Urothelium cell line (cell line): Measurements from ENCODE around the gene CDIPT.

Experiments
- DNase-seq: peaks from one replicate; pipeline ENCODE4 v3.0.0; 2011; ENCODE audit warnings: low spot score, mixed read lengths
- FAIRE-seq: peaks from 2 replicates; lab custom pipeline; 2011; peaks lifted over from hg19 to GRCh38; lab: Jason Lieb, UNC

Gene CDIPT

GRCh38 chr16:29860218-29860617 is 2.8 kb downstream of the CDIPT start:
- DNase-seq (no peak), FAIRE-seq (no peak)

GRCh38 chr16:29858974-29859373 is 4.1 kb downstream of the CDIPT start:
- FAIRE-seq (no peak), DNase-seq (no peak)

GRCh38 chr16:29858149-29858849 is 4.7 kb downstream of the CDIPT start:
- DNase-seq (no peak), FAIRE-seq (no peak)

DNA sequence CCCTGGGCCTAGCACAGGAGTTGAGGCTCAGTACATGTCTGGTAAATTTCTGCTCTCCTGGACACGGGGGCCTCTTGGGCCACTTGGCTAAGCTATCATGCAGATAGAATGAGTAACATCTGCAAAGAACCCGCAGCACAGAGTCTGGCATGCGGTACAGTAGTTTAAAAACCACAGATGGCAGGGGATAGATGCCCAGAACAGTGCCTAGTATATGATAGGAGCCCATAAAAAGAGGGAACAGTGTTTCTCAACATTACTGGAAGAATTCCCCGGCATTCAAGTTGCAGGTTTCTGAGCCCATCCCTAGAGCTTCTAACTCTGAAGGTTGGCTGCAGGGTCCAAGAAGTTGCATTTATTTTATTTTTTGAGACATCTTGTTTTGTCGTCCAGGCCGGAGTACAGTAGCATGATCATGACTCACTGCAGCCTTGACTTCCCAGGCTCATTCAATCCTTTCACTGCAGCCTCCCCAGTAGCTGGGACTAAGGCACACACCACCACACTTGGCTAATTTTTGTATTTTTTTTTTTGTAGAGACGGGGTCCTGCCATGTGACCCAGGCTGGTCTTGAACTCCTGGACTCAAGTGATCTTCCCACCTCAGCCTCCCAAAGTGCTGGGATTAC is 5.8 kb downstream of the CDIPT start:
- no peak for DNase-seq
- FAIRE-seq: no peak

DNA sequence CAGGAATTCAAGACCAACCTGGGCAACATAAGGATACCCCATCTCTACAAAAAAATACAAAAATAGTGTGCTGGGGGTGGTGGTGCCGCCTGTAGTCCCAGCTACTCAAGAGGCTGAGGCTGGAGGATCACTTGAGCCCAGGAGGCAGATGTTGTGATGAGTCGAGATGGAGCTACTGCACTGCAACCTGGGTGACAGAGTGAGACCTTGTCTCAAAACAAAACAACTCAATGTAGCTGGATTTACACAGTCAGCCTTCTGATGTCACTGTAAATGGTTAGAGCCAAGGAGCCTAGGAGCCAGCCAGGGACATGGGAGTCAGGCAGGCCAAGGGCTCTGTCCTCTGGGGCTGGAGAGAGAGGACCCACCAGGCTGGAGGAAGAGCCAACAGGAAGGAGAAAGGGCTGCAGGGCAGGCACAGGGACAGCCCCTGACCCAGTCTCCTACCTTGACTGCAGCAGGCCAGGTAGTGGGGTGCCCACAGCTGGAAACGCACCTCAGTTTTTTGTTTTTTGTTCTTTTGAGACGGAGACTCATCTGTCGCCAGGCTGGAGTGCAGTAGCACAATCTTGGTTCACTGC is 8.4 kb downstream of the CDIPT start:
- no peak for FAIRE-seq
- DNase-seq: no peak

DNA sequence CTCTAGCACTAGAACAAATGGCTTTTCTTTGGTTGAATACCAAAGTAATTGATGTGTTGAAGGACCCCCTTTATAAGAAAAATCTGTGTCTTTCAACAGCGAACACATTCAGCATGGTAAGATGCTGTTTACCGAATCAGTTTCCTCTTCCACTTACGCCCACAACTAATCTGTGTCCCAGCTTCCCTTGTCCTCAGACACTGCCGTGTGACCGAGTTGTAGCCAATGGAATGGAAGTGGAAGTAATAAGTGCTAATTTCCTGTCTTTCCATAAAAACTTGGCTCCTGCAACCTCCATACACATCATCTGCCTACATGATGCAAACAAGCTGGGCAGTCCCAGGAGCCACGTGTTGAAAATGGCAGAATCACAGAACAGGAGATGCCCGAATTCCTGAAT is 10.4 kb downstream of the CDIPT start:
- DNase-seq (no peak), FAIRE-seq (no peak)

GRCh38 chr16:29850998-29851397 is 12.0 kb downstream of the CDIPT start:
- FAIRE-seq (no peak), DNase-seq (no peak)

GRCh38 chr16:29849505-29849904 is 13.5 kb downstream of the CDIPT start:
- DNase-seq (no peak), FAIRE-seq (no peak)

DNA sequence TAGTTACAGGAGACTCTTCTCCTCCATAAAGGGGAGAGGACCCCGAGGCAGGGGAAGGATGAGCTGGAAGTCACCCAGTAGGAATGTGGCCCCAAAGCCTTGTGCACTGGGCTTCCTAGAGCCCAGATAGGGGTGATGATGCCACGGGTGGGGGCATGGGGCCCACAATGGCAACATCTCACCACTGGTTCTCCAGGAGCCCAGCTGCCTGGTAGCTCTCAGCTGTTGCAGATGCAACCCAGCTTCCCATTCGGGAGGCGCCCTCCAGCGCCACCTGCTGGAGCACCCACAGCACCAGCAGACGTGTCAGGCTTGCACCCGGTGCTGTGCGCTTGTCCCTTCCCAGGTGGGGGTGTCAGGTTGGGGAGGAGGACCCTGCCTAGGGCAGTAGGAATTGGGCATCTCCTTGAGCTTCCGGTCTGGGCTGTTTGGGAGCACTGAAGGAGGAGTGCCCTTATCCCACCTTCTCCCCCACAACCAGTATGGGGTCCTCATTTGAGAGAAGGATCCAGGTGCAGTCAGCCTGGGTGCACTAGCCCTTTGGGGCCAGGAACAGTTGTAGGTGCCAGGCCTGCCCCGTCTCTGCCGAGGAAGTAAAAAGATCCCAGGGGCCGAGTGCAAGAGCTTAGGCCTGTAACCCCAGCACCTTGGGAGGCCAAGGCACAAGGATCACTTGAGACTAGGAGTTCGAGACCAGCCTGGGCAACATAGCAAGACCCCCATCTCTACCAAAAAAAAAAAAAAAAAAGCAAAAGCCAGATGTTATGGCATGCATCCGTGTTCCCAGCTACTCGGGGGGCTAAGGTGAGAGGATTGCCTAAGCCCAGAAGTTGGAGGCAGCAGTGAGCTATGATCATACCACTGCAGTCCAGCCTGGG is 14.4 kb downstream of the CDIPT start:
- no peak for FAIRE-seq
- DNase-seq: peak; percentile 62

- FAIRE-seq: no peak
- no peak for DNase-seq
These were observed 17.4 kb downstream of the CDIPT start for GRCh38 chr16:29845656-29846055.

DNA sequence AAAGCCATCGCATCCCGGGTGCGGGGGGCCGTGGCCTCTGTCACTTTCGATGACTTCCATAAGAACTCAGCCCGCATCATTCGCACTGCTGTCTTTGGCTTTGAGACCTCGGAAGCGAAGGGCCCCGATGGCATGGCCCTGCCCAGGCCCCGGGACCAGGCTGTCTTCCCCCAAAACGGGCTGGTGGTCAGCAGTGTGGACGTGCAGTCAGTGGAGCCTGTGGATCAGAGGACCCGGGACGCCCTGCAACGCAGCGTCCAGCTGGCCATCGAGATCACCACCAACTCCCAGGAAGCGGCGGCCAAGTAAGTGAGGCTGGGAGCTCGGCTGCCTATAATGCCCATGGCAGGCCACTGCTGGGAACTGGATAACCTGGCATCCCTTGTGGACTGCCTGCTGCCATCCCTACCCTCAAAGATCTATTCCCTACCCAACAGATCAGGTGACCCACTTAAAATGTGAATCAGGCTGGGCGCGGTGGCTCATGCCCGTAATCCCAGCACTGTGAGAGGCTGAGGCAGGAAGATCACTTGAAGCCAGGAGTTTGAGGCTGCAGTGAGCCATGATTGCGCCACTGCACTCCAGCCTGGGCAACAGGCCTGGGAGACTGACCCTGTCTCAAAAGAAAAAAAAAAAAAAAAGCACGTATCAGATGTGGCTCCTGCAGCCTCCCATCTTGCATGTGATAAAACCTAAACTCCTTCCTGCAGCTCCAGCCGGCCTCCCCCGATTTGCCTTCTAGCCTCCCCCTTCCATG is 18.3 kb downstream of the CDIPT start:
- no peak for DNase-seq
- no peak for FAIRE-seq

- FAIRE-seq (no peak), DNase-seq (no peak)
These were observed 19.1 kb downstream of the CDIPT start for GRCh38 chr16:29843931-29844330.

GRCh38 chr16:29842732-29843346 is 20.2 kb downstream of the CDIPT start:
- FAIRE-seq: no peak
- DNase-seq: no peak

DNA sequence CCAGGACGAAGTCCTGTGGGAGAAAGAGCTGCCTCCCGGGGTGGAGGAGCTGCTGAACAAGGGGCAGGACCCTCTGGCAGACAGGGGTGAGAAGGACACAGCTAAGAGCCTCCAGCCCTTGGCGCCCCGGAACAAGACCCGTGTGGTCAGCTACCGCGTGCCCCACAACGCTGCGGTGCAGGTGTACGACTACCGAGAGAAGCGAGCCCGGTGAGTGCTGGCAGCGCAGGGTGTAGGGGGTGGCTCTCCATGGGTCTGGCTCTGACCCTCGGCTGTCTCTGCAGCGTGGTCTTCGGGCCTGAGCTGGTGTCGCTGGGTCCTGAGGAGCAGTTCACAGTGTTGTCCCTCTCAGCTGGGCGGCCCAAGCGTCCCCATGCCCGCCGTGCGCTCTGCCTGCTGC is 21.4 kb downstream of the CDIPT start:
- no peak for FAIRE-seq
- no peak for DNase-seq

DNA sequence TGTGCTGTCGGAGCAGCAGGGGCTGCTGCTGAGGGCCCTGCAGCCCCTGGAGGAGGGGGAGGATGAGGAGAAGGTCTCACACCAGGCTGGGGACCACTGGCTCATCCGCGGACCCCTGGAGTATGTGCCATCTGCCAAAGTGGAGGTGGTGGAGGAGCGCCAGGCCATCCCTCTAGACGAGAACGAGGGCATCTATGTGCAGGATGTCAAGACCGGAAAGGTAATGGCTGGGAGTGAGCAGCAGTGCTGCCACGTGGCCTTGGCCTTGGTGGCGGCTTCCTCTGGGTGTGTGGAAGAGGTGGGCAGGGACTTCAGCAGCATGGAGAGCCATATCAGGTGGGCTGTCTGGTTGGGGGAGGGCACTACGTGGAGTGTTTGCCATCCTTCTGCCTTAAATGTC is 22.8 kb downstream of the CDIPT start:
- no peak for FAIRE-seq
- DNase-seq: no peak

- FAIRE-seq (no peak), DNase-seq (no peak)
These were observed 23.2 kb downstream of the CDIPT start for GRCh38 chr16:29839822-29840221.

- no peak for FAIRE-seq
- no peak for DNase-seq
These were observed 25.2 kb downstream of the CDIPT start for GRCh38 chr16:29837841-29838240.

- DNase-seq (no peak), FAIRE-seq (no peak)
These were observed 26.4 kb downstream of the CDIPT start for GRCh38 chr16:29836623-29837022.

- DNase-seq (no peak), FAIRE-seq (no peak)
These were observed 27.1 kb downstream of the CDIPT start for GRCh38 chr16:29835926-29836325.

GRCh38 chr16:29834079-29834478 is 28.9 kb downstream of the CDIPT start:
- FAIRE-seq (no peak), DNase-seq (no peak)
